GM12872 (cell line): Measurements from ENCODE around the gene HSD17B11.
A peak's percentile ranks its signal among the peaks of the same experiment; 100 is the strongest.

Experiments used
- CTCF ChIP-seq: IDR thresholded peaks from 3 replicates; pipeline ENCODE4 v1.5.1; 2011; ENCODE audit warnings: low read depth, mild to moderate bottlenecking, low read length, moderate library complexity; ENCODE audit not compliant: insufficient read depth

The HSD17B11 gene

GRCh38 chr4:87375719-87376291 lies 15.2 kb downstream of the HSD17B11 start:
- peak; percentile 71 for TF ChIP-seq CTCF

GRCh38 chr4:87370068-87370467 lies 20.9 kb downstream of the HSD17B11 start:
- TF ChIP-seq CTCF = no peak

- TF ChIP-seq CTCF = no peak
These were observed 24.3 kb downstream of the HSD17B11 start for GRCh38 chr4:87366521-87367162.

GRCh38 chr4:87365348-87365747 lies 25.6 kb downstream of the HSD17B11 start:
- TF ChIP-seq CTCF = no peak

GRCh38 chr4:87363552-87363951 lies 27.4 kb downstream of the HSD17B11 start:
- no peak for TF ChIP-seq CTCF

- TF ChIP-seq CTCF = no peak
These were observed 30.6 kb downstream of the HSD17B11 start for GRCh38 chr4:87360338-87360935.

- no peak for TF ChIP-seq CTCF
These were observed 31.7 kb downstream of the HSD17B11 start for GRCh38 chr4:87359258-87359657.
